ENCODE data around the gene OGT. TPM values are rescaled to one million over a fixed set of nuclear protein-coding genes. Genes with fewer than 3 reads are reported as not detected.
"Not testable (repeated sequence)": the region's sequence is repeated elsewhere in the genome, so short reads cannot be mapped to it uniquely, and the experiment has no call there.

Gene OGT
- total and polyA plus RNA-seq, 2 experiments from 2014 or later: 37.3 to 159 TPM

DNA sequence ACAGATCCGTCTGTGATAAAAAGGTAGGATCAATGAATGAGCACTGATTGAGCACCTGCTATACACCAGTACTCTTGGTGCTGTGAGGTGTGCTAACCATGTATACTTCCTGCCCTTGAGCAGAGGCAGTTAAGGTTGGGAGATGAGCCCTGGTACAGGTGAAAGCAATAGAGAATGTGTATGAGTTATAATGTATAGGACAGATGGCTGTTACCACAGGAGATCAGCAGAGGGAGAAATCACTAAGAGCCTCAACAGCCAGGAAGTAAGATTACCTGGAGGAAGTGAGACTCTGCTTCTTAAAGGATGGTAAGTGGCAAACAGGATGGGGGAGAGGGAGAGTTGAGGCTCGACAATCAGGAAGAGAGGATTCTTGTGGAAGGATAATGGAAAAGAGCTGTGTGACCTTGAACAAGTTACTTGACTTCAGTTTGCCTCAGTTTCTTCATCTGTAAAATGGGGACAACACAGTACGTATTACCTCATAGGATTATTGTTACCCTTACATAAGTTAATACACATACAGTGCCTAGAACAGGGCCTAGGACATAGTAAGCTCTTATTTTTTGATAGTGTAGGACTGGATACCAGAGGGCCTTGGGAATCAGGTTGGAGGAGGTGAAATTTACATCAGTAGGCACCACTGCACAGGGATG is 76.3 kb downstream of the OGT start:
- peaks cover 4% of the 10 kb centered on the region for H3K36me3 ChIP-seq
- H3K9me3 ChIP-seq (ENCODE audit: low read depth): no peaks in the 10 kb centered on the region
- TF ChIP-seq, protein P1, sequence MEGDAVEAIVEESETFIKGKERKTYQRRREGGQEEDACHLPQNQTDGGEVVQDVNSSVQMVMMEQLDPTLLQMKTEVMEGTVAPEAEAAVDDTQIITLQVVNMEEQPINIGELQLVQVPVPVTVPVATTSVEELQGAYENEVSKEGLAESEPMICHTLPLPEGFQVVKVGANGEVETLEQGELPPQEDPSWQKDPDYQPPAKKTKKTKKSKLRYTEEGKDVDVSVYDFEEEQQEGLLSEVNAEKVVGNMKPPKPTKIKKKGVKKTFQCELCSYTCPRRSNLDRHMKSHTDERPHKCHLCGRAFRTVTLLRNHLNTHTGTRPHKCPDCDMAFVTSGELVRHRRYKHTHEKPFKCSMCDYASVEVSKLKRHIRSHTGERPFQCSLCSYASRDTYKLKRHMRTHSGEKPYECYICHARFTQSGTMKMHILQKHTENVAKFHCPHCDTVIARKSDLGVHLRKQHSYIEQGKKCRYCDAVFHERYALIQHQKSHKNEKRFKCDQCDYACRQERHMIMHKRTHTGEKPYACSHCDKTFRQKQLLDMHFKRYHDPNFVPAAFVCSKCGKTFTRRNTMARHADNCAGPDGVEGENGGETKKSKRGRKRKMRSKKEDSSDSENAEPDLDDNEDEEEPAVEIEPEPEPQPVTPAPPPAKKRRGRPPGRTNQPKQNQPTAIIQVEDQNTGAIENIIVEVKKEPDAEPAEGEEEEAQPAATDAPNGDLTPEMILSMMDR (IDR thresholded peaks at IDR 0.05; ENCODE audit: low read depth, low read length): no peak
- DNase-seq (ENCODE audit: low read depth in 1 of 2, low spot score in 1 of 2): no peak
- H3K27me3 ChIP-seq: no peaks in the 10 kb centered on the region
- no peak overlapping the region for H3K4me3 ChIP-seq
- peaks cover 8% of the 10 kb centered on the region for H3K4me1 ChIP-seq (ENCODE audit: low read depth)
- no peak overlapping the region for H3K27ac ChIP-seq

DNA sequence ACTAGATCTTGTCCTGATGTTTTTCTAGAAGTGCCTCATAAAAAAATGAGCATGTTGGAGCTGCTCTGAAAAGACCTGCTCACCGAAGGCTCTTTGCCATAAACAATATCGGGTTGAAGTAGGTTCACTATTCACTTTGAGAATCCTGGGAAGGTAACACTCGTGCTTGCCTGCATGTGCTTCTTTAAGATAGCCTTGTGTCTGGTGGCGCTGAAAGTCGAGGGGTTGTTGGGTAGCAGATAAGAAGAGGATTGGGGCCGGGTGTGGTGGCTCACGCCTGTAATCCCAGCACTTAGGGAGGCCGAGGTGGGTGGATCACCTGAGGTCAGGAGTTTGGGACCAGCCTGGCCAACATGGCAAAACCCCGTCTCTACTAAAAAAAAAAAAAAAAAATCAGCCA is 78.8 kb downstream of the OGT start:
- H3K4me1 ChIP-seq (ENCODE audit: low read depth); H3K4me3 ChIP-seq; H3K36me3 ChIP-seq; H3K27me3 ChIP-seq; DNase-seq (ENCODE audit: low read depth in 1 of 2, low spot score in 1 of 2); H3K27ac ChIP-seq; H3K9me3 ChIP-seq (ENCODE audit: low read depth): not testable (repeated sequence)

DNA sequence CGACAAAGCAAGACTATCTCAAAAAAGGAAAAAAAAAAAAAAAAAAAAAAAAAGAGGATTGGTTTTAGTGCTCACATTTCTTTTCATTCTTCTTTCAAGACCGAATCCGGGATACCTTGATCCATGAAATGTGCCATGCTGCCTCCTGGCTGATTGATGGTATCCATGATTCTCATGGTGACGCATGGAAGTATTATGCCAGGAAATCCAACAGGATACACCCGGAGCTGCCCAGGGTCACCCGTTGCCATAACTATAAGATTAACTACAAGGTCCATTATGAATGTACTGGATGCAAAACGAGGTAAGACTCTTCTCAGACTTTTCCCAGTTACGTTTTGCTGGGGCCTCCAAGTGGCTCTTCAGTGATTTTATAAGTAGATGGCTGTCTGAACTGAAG is 79.4 kb downstream of the OGT start:
- no peaks in the 10 kb centered on the region for H3K9me3 ChIP-seq (ENCODE audit: low read depth)
- no peak overlapping the region for H3K27ac ChIP-seq
- no peak overlapping the region for H3K4me3 ChIP-seq
- peaks cover 4% of the 10 kb centered on the region for H3K36me3 ChIP-seq
- no peaks in the 10 kb centered on the region for H3K27me3 ChIP-seq
- no peak for DNase-seq (ENCODE audit: low read depth in 1 of 2, low spot score in 1 of 2)
- H3K4me1 ChIP-seq (ENCODE audit: low read depth): peaks cover 5% of the 10 kb centered on the region
- TF ChIP-seq, protein P1 (IDR thresholded peaks at IDR 0.05; ENCODE audit: low read depth, low read length): no peak

DNA sequence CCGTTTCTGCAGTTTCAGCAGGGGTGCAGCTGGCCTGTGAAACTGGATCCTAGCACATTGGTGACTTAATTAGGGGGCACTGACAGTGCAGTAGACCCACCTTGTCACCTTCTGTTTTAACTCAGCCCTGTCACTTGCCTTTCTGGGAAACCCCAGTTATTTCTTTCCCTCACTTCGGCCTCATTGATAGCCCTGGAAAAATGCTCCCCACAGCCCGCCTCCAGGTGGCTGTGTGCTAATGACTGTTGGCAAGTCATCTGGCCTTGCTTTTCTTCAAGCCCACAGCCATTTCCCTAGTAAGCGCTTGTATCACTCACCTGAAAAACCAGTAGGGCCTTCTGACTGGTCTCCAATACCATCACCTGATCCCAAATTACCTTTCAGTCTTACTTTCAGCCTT is 82.2 kb downstream of the OGT start:
- Histone ChIP-seq H3K27ac (no peak overlapping the region), H3K9me3 (ENCODE audit: low read depth) (no peaks in the 10 kb centered on the region), H3K4me1 (ENCODE audit: low read depth) (no peaks in the 10 kb centered on the region), H3K4me3 (no peak overlapping the region), H3K36me3 (no peaks in the 10 kb centered on the region), H3K27me3 (no peaks in the 10 kb centered on the region)
- no peak for DNase-seq (ENCODE audit: low read depth in 1 of 2, low spot score in 1 of 2)
- TF ChIP-seq, protein P1 (IDR thresholded peaks at IDR 0.05; ENCODE audit: low read depth, low read length): no peak

DNA sequence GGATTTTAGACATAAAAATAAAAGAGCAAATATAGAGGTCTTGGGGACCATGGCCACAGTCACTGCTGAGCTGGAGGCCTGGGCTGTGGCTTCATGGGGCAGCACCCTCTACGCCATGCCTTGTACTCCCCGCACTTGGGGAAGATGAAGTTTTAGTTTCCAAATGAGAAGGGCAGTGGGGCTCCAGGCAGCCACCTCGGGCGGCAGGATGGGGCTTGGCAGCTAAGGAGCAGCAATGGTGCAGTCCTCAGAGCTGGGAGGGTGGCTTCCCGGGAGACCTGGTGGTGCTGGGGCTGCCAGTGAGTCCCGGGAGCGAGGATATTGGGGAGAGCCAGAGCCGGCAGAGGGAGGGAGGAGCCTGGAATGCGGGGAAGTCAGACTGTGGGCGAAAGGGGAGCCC is 83.0 kb downstream of the OGT start:
- Histone ChIP-seq H3K27ac (no peak overlapping the region), H3K36me3 (no peaks in the 10 kb centered on the region), H3K9me3 (ENCODE audit: low read depth) (no peaks in the 10 kb centered on the region), H3K27me3 (no peaks in the 10 kb centered on the region), H3K4me3 (no peak overlapping the region), H3K4me1 (ENCODE audit: low read depth) (no peaks in the 10 kb centered on the region)
- DNase-seq (ENCODE audit: low read depth in 1 of 2, low spot score in 1 of 2): no peak
- TF ChIP-seq, protein P1 (IDR thresholded peaks at IDR 0.05; ENCODE audit: low read depth, low read length): no peak

DNA sequence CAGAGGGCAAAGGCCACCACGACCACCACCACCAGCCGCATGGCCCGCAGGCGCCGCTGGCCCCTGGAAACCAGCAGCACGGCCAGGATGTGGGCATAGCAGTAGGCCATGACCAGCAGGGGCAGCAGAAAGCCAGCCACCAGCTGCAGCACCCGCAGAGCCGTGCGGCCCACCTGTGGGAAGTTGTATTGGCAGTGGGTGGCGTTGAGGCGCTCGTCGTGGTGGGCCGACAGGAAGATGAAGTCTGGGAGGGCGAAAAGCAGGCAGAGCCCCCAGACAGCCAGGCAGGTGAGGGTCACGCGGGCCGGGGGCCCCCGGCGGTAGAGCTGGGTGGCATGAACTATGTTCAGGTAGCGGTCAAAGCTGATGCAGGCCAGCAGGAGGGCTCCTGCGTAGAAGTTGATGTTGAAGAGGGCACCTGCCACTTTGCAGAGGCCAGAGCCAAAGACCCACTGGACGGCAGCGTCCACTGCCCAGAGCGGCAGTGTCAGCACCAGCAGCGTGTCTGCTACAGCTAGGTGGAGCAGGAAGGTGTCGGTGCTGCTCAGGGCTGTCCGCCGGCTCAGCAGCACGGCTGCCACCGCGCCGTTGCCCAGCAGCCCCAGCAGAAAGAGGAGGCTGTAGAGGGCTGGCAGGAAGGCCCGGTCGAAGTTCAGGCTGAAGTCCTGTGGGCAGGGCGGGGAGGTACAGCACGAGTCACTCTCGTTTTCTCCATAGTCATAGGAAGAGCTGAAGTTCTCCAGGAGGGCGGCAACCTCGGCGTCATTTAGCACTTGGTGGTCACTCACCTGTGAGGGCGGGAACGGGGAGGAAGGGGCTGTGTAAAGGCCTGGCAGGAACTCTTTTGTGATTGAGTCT is 84.0 kb downstream of the OGT start:
- Histone ChIP-seq H3K27me3 (no peaks in the 10 kb centered on the region), H3K9me3 (ENCODE audit: low read depth) (no peaks in the 10 kb centered on the region), H3K4me1 (ENCODE audit: low read depth) (no peaks in the 10 kb centered on the region), H3K4me3 (no peak overlapping the region), H3K27ac (no peak overlapping the region), H3K36me3 (no peaks in the 10 kb centered on the region)
- TF ChIP-seq, protein P1 (IDR thresholded peaks at IDR 0.05; ENCODE audit: low read depth, low read length): no peak
- no peak for DNase-seq (ENCODE audit: low read depth in 1 of 2, low spot score in 1 of 2)

All from cardiac muscle cell (in vitro differentiated cells and primary cell).